NCI-H524 treated with DMSO at 0.1 percent for 48 hours (cell line): Measurements from ENCODE around the gene RNLS.

Experiments used
- DNase-seq: peaks from one replicate; lab custom pipeline; 2025; lab: John Stamatoyannopoulos, UW

Gene RNLS

DNA sequence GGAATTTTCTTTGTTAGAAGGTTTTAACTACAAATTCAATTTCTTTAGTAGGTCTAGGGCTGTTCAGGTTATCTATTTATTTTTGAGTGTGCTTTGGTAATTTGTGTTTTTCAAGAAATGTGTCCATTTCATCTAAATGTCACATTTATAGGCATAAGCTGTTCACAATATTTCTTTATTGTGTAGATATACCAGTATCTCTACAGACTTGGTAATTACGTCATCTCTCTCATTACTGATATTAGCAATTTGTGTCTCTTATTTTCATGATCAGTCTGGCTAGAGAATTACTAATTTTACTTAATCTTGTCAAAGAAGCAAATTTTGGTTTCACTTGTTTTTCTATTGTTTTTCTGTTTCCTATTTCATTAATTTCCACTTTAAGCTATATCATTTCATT lies 152.0 kb downstream of the RNLS start:
- DNase-seq, result no peak

DNA sequence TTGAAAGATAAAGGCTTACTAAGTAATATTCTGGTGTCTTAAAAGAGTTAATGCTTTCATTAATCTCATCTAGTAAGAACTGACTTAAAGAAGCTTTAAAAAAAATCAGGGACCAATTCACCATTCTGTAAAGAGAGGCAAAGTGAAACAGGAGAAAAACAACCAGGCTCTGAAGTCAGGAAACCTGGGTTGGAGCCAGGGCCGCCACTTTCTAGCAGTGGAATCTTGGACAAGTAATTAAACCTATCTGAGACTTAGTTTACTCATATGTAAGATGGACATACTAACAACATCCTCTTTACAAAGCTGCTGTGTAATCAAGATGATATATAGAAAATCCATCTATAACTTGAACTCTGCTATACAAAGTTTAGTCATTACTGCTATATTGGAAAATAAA lies 154.1 kb downstream of the RNLS start:
- no peak for DNase-seq

DNA sequence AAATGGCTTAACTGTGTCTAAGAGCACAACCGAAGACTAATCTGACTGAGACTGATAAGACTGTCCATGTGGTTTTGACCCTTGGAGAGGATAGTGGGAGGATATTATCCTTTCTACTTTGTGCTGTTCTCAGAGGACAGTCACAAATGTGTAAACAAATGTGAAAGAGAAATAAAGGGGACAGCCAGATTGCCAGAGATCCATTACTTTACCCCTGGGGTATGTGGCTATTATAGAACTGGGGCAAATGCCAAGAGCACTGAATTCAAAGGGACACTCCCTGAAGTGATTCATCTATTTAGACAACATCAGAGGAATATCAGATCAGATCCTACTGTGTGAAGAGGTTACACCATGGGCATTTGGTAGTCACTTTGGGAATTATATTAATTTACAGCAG lies 154.7 kb downstream of the RNLS start:
- no peak for DNase-seq

DNA sequence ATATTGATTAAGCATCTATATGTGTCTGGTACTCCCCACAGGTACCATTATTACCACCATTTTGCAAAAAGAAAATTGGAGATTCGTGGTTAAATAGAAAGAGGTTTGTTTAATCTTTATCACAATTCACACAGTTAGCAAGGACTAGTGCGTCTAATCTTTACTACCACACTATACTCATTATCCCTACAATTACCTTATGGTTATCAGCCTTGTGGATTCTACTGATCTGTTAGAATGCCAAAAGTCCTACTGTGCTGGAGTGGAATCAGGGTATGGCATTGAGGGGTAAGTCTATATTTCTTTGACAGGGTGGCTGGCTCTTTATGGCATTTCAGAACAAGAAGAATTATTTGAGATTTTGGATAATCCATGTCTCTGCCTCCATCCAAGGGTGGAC lies 156.1 kb downstream of the RNLS start:
- DNase-seq, result no peak

DNA sequence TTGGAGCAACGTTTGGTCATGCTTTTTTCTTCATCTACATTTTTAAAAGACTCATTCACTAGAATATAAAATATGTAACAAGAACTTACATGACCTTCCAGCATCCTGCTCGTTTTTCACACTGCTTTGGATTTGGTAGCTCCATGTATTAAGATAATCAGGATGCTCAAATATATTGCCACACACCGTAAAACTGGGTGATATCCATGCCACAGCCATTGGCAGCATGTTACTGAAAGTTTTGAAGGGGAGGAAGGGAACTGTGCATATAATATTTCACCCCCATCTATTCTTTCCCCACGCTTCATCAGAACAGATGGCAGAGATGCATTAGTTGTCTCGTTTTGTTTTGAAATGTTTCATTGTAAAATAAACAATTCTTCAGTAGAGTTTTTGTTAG lies 158.2 kb downstream of the RNLS start:
- DNase-seq, result no peak

DNA sequence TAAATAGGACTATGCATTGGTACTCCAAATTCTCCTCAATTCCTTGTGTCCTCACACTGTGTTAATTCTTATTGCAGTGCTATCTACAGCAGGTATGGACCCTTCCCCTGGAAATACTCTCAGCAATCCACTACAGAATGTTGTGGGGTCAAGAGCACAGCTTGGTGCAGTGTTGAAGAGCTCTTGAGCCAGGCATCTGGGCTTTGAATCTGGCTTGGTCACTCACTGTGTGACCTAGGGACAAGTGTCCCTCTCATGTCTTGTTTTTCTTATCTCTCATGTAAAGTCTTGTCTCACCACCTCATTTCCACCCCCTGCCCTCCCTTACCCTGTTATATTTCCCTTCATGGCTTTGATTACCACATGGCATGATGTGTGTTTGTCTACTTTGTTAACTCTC lies 159.4 kb downstream of the RNLS start:
- no peak for DNase-seq

DNA sequence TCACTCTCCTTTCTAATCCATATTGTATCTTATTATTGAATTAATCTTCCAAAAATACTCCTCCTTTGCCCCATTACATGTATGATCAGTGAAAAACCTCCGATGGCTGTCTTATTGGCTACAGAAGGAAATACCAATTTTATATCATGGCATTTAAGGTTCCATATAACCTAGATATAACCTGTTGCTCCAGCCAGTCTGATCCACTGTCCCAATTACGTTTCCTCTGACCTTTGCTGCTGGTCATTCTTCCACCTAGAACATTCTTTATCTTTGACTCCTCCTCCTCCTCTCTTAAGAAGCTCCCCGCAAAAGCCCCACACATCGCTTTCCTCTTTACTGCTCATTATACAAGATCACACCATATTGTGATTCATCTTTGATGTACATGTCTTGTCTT lies 161.5 kb downstream of the RNLS start:
- DNase-seq, result no peak

DNA sequence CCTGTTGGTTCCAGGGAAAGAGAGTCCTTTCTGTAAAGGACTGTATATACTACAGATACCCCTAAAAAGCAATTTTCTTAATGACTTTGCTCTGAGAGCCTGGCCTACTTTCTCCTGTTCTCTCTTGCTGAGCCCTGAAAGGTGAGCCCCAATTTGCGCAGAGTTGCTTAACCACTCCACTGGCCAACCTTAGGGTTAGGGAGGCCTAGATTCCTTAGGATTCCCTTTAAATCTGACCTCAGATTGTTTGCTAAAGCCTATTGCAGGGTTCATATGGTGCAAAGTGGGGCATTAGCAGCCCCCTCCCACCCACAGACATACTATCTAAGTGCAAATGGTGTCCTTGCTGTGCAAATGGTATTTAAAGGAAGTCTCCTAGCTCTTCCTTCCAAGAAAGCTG lies 164.2 kb downstream of the RNLS start:
- DNase-seq, result no peak

DNA sequence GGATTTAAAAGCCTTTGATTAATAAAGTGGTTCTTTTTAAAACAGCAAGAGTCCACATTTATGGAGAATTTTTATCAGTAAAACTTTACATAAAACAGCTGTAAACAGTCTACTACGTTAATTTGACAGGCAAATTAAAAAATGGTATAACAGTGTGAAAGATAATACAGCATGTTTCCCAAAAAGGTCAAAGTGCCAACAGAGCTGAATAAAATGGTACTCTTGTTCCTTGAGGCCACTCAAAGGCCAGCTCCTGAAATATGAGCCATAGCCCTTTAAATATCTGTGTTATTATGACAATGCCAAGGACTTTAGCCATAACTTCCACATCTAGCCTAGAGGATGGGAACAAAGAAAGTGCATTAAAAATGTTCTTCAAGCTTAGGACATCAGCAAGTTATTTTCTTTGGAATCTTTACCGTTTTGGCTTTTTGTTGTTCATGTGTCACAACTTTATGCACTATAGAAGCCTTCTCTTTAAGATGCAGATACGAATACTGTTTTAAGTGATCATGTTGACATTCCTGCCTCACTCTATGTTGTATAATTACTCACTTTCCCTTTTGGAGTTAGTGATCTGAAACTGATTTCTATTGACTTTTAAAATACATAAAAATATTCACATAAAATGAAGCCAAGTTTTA lies 165.6 kb downstream of the RNLS start:
- no peak for DNase-seq

DNA sequence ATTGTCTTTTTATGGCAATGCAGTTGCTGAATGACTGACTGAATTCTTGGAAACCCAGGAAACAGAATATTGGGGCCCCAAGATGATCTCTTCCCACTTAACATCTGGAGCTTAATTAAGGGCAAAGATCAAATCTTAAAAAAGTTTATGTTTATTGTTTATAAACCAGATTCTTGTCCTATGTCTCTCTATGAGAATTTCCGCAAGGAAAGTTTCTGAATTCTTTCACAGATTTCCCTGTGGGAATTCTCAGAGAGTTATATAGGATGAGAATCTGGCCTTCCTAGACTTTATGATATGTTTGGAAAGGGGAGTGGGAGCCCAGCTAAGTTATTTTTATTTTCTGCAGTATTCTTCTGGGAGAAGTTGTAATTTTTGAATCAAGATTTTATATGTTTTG lies 166.3 kb downstream of the RNLS start:
- no peak for DNase-seq

DNA sequence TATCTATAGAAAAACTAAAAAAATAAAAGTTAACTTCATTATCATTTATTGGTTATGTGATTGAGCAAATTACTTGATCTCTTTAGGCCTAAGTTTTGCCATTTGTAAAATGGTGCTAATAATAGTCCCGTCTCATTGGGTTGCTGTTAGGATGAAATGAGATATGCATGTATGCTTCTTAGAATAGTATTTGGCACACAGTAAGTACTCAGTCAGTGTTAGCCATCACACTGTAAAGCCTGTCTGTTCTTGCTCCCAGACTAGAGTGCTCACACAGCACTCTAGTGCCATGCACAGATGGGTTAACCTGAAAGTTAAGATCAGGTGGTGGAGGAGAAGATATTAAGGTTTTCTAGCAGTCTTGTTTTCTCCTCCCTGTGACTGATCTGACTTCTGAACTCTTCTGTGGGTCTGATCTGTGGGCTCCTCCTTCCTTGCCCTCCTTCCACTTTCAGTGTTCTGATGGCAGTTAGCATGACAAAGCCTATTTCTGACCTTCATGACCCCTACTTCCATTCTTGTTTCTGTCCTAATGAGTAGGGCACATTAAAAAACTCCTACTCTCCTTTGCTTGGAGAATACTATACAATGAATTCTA lies 167.5 kb downstream of the RNLS start:
- DNase-seq, result no peak

DNA sequence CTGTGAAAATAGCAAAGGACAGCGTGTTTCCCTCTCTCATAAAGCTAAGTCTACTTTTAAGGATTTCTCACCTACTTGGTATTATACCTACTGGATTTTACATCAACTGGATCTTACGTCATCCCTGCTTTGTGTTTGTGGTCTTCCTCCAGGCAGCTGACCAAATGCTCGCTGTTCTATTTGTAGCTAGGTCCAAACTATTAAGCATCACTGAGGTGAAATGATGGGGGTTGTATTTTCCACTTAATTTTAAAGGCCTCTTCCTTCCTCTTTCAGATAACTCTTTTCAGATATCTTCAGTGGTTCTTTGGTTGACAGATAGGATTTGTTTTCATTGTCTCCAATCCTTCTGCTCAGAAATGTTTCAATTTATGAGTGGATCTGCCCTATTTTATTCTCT lies 169.7 kb downstream of the RNLS start:
- DNase-seq, result no peak

DNA sequence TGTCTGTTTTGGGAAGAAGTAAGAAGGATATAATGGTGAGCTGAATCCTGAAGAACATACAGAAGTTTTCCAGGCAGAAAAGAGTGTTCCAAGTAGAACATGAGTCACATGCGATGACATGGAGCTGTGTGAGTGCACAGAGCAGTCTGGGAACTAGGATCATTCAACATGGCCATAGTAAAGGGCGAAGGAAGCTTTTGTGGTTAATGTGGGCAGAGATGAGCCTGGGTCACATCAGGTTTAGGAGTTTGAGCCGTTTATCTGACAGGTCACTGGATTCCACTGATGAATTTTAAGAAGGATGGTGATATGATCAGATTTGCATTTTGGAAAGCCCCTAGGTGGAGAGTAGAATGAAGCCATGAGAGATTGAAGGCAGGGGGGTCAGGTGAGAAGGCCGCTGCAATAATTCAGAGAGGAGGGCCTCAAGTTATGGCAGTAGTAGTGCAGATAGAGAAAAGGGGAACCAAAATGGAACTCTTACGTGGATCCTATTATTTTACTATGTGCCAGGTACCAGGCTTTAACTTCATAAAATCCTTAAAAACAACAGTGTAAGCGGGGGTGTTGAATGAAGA lies 171.3 kb downstream of the RNLS start:
- no peak for DNase-seq

DNA sequence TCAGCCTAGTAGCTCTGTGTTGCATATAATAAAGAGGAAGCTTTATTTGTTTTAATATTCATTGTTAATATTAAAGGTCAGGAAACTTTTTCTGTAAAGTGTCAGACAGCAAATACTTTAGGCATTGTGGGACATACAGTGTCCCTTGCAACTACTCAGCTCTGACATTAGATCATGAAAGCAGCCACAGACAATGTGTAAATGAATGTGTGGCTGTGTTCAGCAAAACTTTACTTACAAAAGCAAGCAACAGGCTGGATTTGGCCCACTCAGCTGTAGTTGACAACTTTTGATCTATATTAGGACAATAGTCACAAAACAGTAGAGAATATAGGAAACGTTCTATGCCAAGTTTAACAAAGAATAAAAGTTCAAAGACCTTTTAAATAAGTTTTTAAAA lies 173.3 kb downstream of the RNLS start:
- DNase-seq, result no peak

DNA sequence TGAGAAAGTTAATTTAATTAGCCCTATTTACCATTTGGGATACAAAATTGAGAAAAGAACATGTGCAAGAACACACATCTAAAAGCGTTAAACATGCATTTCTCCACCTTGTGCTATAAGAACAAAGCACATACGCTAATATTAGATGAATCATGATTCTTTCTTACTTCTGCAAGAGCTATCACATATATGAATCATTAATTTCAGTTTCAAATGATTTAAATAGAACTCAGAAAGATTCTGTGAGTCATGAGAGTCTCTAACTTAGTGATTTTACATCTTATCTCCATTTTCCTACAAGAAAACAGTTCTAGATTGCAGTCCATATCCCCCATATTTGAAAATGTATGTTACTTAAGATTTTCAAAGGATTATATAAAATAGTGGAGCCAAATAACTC lies 173.9 kb downstream of the RNLS start:
- DNase-seq, result no peak

DNA sequence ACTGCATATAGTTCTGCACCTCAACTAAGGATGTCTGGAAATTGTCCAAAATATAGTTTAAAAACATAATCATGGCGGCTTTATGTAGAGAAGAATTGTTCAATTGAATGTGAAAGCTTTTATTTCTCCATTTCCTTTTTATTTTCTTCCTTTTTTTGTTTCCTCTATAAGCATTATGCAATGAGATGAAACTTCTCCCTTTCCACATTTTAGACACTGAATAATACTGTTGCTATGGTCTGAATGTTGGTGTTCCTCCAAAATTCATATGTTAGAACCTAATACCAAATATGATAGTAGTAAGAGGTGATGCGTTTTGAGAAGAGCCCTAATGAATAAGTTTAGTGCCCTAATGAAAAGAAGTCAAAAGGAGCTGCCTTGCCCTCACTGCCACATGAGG lies 175.0 kb downstream of the RNLS start:
- DNase-seq, result no peak

DNA sequence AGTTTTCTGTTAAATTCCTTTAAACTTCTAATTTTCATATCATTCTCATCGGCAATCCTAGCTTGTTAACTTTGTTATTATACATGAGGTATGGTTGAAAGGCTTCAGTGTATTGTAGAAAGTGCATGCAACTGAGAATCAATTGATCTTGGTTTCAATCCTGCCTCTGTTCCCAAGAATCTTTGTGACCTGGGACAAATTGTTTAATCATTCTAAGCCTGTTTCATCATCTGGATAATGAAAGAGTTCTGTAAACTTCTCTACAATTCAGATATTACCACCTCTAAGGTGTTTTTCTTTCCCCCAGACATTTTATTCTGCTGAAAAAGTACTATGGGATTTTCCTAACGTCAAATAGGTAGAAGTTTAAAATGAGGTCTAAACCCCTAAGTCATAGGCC lies 179.0 kb downstream of the RNLS start:
- DNase-seq, result no peak

DNA sequence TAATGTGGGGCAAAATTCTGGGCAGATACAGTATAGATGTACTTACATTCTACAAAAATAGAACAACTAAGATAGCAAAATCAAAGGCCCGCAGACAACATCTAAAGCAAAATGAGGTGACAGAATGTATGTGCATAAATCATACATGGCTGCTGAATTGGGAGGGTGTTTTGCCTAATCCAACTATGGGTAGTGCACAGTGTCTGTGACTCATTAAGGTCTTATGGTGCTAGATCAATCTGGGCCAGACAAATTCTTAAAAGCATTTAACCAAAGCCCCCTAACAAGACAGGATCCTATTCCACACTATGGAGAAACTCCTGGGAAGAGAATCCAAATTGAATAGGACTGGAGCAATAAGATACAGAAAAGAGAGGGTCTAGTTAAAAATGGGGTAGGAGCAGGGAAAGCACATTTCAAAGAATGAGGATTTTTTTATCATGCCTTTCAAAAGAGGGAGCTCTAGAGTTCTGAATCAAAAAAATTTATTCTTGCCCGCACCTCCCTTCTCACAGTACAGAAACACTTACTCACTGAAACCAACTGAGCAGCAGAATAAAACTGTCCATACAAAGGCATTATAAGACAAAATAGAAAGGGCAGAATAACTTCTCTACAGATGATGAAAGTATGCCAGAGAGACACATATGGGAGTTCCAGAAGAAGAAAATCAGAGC lies 181.3 kb downstream of the RNLS start:
- DNase-seq, result no peak

DNA sequence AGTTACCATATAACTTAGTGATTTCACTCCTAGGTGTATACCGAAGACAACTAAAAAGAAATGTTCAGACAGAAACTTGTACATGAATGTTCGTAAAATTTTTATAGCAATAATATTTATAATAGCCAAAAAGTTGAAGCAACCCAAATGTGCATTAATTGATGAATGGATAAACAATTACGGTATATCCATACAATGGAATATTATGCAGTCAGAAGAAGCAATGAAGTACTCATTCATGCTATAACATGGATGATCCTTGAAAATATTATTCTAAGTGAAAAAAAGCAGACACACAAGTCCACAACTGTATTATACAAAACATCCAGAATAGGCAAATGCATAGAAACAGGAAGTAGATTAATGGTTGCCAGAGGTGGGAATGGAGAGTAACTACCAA lies 183.9 kb downstream of the RNLS start:
- DNase-seq, result no peak

DNA sequence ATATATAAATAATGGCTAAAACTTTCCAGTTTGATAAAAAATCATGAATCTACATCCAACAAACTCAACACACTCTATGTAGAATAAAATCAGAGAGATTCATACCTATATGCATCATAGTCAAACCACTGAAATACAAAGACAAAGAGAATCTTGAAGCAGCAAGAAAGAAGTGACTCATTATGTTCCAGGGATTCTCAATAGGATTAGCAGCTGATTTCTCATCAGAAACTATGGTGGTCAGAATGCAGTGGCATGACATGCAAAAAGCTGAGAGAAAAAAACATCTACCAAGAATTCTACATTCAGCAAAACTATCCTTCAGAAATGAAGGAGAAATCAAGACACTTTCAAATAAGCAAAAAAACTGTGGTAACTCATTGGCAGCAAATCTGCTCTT lies 187.4 kb downstream of the RNLS start:
- DNase-seq, result no peak

DNA sequence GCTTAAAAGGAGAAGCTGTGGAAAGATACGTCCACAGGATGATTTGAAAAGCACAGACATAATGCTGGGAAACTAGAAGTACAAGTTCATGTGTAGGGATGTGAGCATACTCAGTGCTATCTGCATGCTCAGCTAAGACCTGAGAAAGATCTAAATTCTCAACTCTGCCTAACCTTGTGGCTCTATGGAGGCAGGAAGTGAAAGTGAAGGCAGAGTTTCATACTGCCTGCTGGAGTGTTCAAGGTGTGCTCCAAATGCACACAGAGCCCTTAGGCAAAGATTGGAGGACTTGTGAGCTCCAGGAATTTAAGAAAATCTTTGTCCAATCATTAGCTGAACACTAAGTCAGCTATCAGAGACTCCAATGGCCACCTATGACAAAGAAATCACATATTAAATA lies 190.9 kb downstream of the RNLS start:
- no peak for DNase-seq

DNA sequence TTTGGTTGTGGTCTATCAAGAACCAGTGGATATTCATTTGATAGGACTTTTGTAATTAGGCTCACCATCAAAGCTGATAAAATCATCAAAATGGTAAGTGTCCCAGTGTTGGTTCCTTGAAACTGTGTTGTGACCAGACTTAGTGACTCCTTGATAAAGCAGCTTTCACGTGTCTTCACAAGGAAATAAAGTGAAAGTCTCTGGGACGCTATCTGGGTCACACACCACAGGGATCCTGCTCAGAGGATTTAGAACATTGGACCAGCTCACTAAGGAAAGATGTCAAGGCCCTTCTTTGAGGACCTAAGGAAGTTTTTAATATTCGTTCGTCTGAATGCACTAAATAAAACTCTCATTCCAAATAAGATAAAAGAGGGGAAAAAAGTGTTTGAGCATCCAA lies 193.1 kb downstream of the RNLS start:
- no peak for DNase-seq

DNA sequence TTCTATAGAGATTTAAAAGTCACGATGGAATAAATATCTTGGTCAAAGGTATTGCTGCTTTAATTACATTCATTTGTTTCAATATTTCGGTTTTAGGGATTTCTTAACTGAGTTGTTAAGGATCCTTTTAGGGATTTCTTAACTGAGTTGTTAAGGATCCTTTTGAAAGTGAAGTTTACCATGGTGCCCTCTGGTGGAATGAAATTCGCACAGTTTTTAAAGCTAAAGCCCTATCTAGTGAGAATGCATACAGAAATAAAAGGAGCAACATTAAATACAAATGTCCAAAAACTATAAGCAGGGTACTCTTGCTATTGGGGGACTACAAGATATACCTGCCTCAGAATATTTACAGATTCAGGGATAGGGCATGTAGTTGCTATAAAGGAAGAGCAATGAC lies 193.7 kb downstream of the RNLS start:
- no peak for DNase-seq

DNA sequence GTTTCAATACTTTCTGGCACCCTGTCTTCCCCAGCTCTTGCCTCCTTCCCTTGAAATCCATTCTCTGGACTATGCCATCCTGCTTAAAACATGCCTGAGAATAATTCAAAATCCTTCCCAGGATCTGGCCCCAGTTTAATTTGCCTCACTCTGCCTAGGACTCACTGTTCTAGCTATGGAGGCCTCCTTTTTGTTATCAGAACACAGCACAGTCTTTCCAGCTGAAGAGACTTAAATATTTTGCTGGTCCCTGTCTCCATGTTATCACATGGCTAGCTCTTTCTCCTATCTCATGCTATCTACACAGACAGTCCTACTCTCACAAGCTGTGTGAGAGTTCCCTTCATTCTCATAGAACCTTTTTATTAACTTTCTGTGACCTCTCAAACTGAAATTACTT lies 194.8 kb downstream of the RNLS start:
- DNase-seq, result no peak
